DMS153 (cell line): ENCODE measurements around the gene HIF1AN.
A peak's percentile ranks its signal among the peaks of the same experiment; 100 is the strongest.

Source experiments
- DNase-seq: peaks from one replicate; lab custom pipeline; 2025; lab: John Stamatoyannopoulos, UW

HIF1AN gene

GRCh38 chr10:100535715-100536353 lies at the start of gene HIF1AN:
TSS of gene HIF1AN (plus strand) at chr10:100535943. CDS start at chr10:100535959, 16 bp downstream.
- peak; percentile 90 for DNase-seq

GRCh38 chr10:100487529-100487928 lies 48.2 kb upstream of the HIF1AN start:
- DNase-seq: no peak

DNA sequence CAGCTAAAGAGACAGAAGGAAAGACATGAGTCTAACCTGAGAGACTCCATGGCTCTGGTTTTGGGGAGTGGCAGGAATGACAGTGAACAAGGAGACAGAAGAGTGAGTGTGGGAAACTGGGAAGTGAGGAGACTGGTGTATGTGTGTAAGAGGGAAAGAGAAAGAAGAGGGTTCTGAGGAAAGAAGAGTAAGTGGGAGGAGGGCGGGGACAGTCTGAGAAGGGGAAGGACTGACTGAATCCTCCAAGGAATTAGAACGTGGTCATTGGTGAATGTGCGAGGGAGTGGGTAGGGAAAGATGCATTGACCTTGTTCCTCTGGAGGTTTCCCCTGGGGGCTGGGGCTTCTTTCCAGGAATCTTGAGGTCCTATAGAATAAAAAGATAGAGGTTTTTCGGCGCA lies 46.3 kb upstream of the HIF1AN start:
- DNase-seq: no peak

GRCh38 chr10:100490531-100490930 lies 45.2 kb upstream of the HIF1AN start:
- no peak for DNase-seq

DNA sequence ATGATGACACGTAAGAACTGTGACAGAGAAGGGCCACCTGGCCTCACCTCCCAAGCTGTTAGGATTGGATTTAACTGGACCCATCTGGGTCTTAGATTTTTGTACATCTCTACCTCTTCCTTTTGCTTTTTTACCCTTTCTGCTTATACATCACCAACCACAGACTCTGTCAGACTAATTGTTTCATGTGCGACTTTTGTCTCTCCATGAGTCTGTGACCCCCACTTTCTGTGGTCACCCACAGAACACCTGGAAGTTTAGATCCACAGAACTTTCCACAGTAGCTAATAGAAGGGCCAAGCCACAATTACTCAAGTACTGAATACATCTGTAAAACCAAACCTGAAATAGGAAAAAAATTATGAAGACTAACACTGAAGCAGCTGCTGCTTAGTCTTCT lies 39.2 kb upstream of the HIF1AN start:
- DNase-seq: no peak

- DNase-seq: no peak
Measured at GRCh38 chr10:100498059-100498458, 37.7 kb upstream of the HIF1AN start.

- DNase-seq: no peak
Measured at GRCh38 chr10:100501423-100501822, 34.3 kb upstream of the HIF1AN start.

DNA sequence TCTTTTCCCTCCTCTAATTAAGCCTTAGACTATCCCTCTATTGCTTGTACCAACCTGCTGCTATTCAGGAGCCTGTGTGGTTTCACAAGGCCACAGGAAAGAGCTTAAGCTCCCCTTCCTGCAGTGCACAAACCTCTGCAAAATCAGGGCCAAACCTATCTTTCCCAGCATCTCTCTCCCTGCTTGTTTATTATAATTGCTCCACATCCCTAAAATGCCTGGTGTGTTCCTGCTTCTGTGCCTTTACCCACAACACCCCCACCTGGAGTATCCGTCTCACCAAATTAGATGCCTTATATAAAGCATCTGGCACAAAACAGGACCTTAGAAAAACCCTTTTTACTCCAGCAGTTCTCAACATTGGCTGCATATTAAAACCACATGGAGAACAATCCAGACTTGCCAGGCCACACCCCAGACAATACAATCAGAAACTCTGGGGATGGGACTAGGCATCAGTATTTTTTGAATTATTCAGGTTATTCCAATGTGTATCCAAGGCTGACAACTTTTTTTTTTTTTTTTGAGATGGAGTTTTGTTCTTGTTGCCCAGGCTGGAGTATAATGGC lies 32.7 kb upstream of the HIF1AN start:
- DNase-seq: no peak

DNA sequence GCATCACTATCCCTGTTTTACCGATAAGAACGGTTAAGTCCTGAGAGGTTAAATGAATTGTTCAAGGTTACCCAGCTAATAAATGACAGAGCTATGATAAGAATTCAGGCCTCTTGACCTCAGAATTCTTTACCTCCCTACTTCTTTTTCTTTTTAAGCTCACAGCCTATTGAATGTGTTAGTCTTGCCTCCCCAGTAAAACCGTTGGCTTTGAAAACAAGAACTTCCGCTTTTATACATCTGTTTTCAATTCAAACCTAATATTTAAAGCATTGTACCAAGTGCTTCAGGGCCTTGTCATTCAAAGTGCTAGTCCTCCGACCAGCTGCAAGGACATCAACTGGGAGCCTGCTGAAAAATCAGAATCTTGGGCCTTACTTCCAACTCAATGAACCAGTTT lies 31.6 kb upstream of the HIF1AN start:
- DNase-seq: no peak

DNA sequence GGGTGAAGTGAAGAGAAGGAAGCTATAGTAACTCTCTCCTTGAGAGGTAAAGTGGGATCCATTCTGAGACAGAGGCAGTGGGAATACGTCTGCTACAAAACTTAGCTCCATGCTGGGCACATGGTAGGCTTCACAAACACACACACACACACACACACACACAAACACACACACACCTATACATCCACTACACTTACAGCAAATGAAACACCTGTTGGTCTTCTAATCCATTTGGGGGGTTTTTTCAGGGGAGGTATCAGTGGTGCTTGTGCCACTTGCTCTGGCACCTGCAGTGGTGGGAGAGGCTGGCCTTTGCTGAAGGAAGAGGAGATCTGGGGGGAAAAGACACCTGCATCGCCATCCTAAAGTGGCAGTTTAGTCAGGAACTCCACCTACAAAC lies 30.6 kb upstream of the HIF1AN start:
- no peak for DNase-seq

DNA sequence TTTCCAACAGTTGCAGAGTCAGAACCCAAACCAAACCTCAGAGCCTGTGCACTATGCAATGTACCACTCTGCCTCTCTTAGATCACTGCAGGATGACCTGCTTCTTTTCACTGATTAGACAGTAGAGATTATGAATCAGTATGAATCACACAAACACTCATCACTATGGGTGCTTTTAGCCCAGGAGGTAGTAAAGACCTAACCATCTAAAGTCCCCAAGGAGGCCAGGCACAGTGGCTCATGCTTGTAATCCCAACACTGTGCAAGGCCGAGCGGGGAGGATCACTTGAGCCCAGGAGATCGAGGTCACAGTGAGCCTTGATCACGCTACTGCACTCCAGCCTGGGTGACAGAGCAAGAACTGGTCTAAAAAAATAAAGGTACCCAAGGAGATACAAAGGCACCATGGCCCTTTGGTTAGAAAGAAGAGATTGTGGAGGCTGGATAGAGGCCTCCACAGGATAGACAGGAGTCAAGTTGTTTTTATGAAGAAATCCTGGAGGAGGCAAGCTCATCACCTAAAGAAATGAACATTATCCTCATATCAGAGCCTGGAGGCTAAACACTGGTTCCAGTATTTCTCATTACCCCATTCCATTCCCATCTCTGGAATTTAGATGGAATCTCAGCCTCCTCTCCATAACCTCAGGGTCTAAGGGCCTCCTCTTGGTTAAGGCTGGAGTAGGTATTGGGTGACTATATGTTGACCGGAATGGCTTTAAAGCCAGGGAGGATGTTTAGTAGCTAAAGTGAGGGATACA lies 29.0 kb upstream of the HIF1AN start:
- no peak for DNase-seq

GRCh38 chr10:100507357-100507732 lies 28.4 kb upstream of the HIF1AN start:
- no peak for DNase-seq

DNA sequence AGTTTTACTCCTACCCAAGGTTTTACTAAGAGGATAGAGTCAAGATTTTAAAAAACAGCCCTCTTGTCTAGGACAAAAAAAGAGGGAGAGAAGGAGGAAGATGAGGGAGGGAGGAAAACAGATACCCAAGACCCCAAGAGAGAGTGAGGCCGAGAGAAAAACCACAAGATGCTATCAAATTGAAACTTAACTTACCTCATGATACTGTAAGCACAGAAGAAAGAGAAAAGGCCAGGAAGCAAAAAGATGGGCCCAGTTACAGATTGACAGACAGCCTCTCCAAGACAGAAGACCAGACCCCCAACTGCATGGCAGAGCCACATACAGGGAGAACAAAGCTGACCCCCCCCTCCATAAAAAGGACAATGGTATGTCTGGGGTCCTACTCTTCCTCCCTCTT lies 27.5 kb upstream of the HIF1AN start:
- DNase-seq: no peak

GRCh38 chr10:100508691-100509150 lies 27.0 kb upstream of the HIF1AN start:
- peak; percentile 5 for DNase-seq

- DNase-seq: no peak
Measured at GRCh38 chr10:100509241-100509840, 26.4 kb upstream of the HIF1AN start.

DNA sequence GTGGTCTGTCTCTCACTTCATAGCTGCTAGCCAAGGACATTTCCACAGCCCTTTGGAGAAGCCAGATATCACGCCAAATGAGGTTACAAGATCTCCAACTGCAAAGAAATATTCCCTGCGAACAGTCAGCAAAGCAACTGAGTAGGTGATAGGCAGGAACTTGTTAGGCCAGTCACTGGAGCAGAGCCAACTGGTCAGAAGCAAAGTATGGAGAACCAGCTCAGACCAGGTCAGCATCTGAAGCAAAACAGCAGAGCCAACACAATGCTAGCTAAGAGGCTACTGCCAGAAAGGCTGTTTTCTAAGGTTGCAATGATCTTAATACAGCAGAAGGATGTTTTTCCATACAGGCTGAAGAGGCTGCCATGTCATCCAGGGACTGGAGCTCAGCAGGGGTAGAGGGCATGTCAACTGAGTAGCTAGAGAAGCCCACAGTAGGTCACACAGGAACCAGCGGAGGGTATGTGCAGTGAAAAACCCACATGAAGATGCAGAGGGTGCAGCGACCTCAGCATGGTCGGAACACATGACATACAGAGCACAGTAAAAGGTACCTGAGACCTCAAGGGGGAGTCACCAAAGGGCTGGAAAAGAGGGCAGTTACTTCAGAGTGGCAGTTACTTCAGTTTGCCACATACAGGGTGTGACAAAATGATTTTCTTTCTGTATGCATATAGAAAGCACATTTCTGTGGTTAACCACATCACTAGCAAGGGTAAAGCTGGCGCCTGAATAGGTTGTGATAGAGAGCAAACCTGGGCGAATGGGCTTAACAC lies 25.0 kb upstream of the HIF1AN start:
- no peak for DNase-seq

DNA sequence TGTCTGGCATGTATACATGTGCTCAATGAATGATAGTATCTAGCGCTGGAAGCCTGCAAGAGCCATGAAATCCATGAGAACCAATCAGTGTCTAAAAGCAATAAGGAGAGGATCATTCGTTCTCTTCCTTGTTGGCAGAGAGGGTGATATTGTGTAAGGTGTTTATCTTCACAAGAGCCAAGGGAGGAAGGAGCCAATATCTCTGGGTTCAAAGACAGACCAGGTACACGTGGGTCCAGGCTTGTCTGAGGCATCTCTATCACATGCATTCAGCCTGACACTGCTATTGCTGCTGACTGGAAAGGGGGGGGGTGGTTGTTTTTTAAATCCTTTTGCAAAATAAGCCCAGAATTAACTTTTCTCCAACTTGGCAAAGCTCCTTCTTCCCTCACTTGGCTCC lies 20.1 kb upstream of the HIF1AN start:
- no peak for DNase-seq

GRCh38 chr10:100516847-100517246 lies 18.9 kb upstream of the HIF1AN start:
- no peak for DNase-seq

DNA sequence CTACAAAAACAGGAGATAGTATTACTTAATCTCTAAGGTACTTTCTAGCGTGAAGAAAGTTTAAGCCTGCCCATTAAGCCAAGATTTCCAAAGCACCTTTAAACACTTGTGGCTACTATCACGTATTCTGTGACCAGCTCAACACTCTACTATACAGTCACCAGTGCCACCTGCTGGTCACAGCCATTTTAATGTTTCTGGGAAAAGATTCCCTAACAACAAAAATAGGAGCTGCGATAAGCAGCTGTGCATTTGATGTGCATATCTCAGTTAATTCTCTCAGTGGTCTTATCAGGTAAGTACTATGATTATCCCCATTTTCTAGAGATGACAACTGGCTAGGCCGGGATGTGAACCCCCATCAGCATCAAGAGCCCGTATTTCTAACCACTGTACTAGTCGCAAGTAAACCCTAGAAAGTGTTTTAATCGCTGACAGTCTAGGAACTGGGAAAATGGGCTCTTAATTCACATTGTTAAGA lies 16.9 kb upstream of the HIF1AN start:
- peak; percentile 32 for DNase-seq

GRCh38 chr10:100519311-100520051 lies 16.3 kb upstream of the HIF1AN start, which contains the start of gene SEC31B:
TSS of gene SEC31B (minus strand) at chr10:100519861. CDS start at chr10:100516952, 2,909 bp downstream.
- no peak for DNase-seq

DNA sequence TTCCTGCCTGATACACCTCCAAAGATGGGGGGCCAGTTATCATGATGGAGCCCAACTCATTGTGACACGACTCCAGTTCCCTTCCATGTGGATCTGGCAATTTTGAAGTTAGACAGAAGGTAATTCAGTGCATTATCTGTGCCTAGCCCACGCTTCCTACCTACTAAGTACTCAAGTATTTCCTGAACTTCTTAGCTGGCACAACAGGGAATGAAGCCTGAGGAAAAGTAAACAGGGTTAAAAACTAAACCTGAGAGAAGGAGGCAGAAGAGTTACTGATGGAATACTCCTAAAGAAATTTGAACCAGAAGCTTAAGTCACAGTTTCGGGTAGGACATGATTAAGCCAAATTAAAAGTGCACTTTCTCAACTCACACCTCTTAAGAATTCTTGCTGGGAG lies 14.9 kb upstream of the HIF1AN start:
- DNase-seq: no peak
